Thoracic aorta (tissue), 2 donors: ENCODE data around the gene PIP5KL1. TPM values are rescaled to one million over a fixed set of nuclear protein-coding genes. Genes with fewer than 3 reads are reported as not detected.

Experiments used
- ATAC-seq: fragments of 150-250 bp; one replicate; pipeline ENCODE4 v1.8.0; 2017; ENCODE audit warnings: low read depth; ENCODE audit not compliant: insufficient number of reproducible peaks, low FRiP score
- DNase-seq: peaks from one replicate; pipeline ENCODE4 v3.0.0-alpha.2; 2020; ENCODE audit warnings: low spot score
- H3K27ac ChIP-seq, 2 donors: fragments of 200-600 bp; sonication (generic); 1 replicate in 1 of 2; 2 replicates in 1 of 2; pipeline ENCODE4 v1.5.1; 2016; ENCODE audit warnings: mild to moderate bottlenecking in 2 of 2, moderate library complexity in 2 of 2
- H3K27me3 ChIP-seq: fragments of 200-600 bp; sonication (generic); replicated peaks from 2 replicates; pipeline ENCODE4 v1.6.0; 2016; ENCODE audit warnings: mild to moderate bottlenecking; ENCODE audit not compliant: insufficient read depth
- H3K36me3 ChIP-seq: fragments of 200-600 bp; sonication (generic); one replicate; pipeline ENCODE4 v1.5.1; 2016
- H3K4me1 ChIP-seq, 2 donors: fragments of 200-600 bp; sonication (generic); 1 replicate in 1 of 2; 2 replicates in 1 of 2; pipeline versions ENCODE4 v1.5.1 to v1.6.0; 2016; ENCODE audit warnings: low read depth in 2 of 2, mild to moderate bottlenecking in 1 of 2; ENCODE audit not compliant: control insufficient read depth in 1 of 2
- H3K4me3 ChIP-seq: fragments of 200-600 bp; sonication (generic); 2 replicates; pipeline ENCODE4 v1.5.1; 2016; ENCODE audit warnings: mild to moderate bottlenecking
- H3K9me3 ChIP-seq: fragments of 200-600 bp; sonication (generic); 2 replicates; pipeline ENCODE4 v1.5.1; 2016
- CTCF ChIP-seq: fragments of 200-600 bp; sonication (generic); IDR thresholded peaks from one replicate; pipeline ENCODE4 v1.5.1; 2019; ENCODE audit warnings: antibody characterized with exemption
- total RNA-seq, 2 donors: library from RNA; depleted of rRNA; stranded (reverse); fragments of >200 nt; gene quantifications; one replicate each; pipeline versions ENCODE4 v1.1.0 to v1.2.3, GENCODE V29; 2016

PIP5KL1 gene
- total RNA-seq, 2 donors from 2014 or later = 6.0 to 8.8 TPM

GRCh38 chr9:127873886-127874285 is 56.7 kb downstream of the PIP5KL1 start:
- TF ChIP-seq CTCF = no peak
- peaks cover 16% of the 10 kb centered on the region for H3K36me3 ChIP-seq
- no peaks in the 10 kb centered on the region for H3K9me3 ChIP-seq
- peak overlapping the region; percentile 52 to 75 for H3K27ac ChIP-seq
- DNase-seq (peak; percentile 67), ATAC-seq (no peak)
- H3K4me3 ChIP-seq = peak overlapping the region; percentile 46
- H3K4me1 ChIP-seq = peaks cover 27 to 57% of the 10 kb centered on the region in 2 donors
- H3K27me3 ChIP-seq = no peaks in the 10 kb centered on the region

- H3K36me3 ChIP-seq = peaks cover 16% of the 10 kb centered on the region
- H3K27me3 ChIP-seq = no peaks in the 10 kb centered on the region
- no peak overlapping the region for H3K4me3 ChIP-seq
- ATAC-seq (no peak), DNase-seq (no peak)
- H3K4me1 ChIP-seq = peaks cover 27 to 55% of the 10 kb centered on the region in 2 donors
- peak overlapping the region in 1 of 2 donors; percentile 75 for H3K27ac ChIP-seq
- H3K9me3 ChIP-seq = no peaks in the 10 kb centered on the region
- TF ChIP-seq CTCF = no peak
These were observed 57.3 kb downstream of the PIP5KL1 start for GRCh38 chr9:127873223-127873691.

- peaks cover 23 to 49% of the 10 kb centered on the region in 2 donors for H3K4me1 ChIP-seq
- no peak overlapping the region for H3K27ac ChIP-seq
- ATAC-seq (no peak), DNase-seq (no peak)
- no peak overlapping the region for H3K4me3 ChIP-seq
- H3K27me3 ChIP-seq = no peaks in the 10 kb centered on the region
- peaks cover 22% of the 10 kb centered on the region for H3K36me3 ChIP-seq
- no peaks in the 10 kb centered on the region for H3K9me3 ChIP-seq
- TF ChIP-seq CTCF = no peak
These were observed 58.0 kb downstream of the PIP5KL1 start for GRCh38 chr9:127872369-127873222.

GRCh38 chr9:127871531-127871930 is 59.0 kb downstream of the PIP5KL1 start:
- ATAC-seq (no peak), DNase-seq (no peak)
- Histone ChIP-seq H3K27me3 (no peaks in the 10 kb centered on the region), H3K36me3 (peaks cover 22% of the 10 kb centered on the region), H3K4me1 (peaks cover 23 to 42% of the 10 kb centered on the region in 2 donors), H3K4me3 (no peak overlapping the region), H3K9me3 (no peaks in the 10 kb centered on the region), H3K27ac (no peak overlapping the region)
- no peak for TF ChIP-seq CTCF

DNA sequence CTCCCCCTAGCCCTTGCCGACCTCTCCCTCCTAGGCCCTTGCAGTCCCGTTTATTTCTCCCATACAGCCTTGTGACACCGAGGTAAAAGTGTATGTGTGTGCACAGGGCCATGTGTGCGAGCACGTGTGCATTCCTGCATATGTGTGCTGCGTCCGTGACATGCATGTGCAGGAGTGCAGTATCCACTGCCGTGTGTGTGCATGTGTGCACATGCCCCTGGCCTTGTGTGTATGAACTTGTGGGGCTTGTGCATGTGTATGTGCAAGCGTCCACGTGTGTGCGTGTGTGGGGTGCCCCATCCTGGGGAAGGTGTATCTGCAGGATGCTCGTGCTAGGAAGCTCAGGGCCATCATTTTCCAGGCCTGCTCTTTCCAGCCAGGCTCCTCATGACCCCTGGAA is 59.7 kb downstream of the PIP5KL1 start:
- TF ChIP-seq CTCF = no peak
- Histone ChIP-seq H3K4me1 (peaks cover 16 to 36% of the 10 kb centered on the region in 2 donors), H3K36me3 (peaks cover 22% of the 10 kb centered on the region), H3K4me3 (no peak overlapping the region), H3K27ac (no peak overlapping the region), H3K27me3 (no peaks in the 10 kb centered on the region), H3K9me3 (no peaks in the 10 kb centered on the region)
- ATAC-seq (no peak), DNase-seq (no peak)

Other genes starting within 250 kb of the PIP5KL1 start
- gene CFAP157, start 223.8 kb downstream of the PIP5KL1 start, total RNA-seq = under 1 TPM; 0.27 to 0.28 TPM
- 10 to 100 TPM in 1 of 2 donors, 1 to 10 TPM in 1; 9.3 to 25.9 TPM for gene PTRH1, start 215.1 kb downstream of the PIP5KL1 start, total RNA-seq
- under 1 TPM; 0.14 to 0.27 TPM for gene TTC16, start 214.7 kb downstream of the PIP5KL1 start, total RNA-seq
- 10 to 100 TPM; 14.5 to 16.9 TPM for gene TOR2A, start 195.5 kb downstream of the PIP5KL1 start, total RNA-seq
- gene SH2D3C, start 152.1 kb downstream of the PIP5KL1 start, total RNA-seq = 10 to 100 TPM in 1 of 2 donors, 1 to 10 TPM in 1; 5.3 to 13.1 TPM
- gene CDK9, start 144.7 kb downstream of the PIP5KL1 start, total RNA-seq = 100 to 1,000 TPM; 104 to 111 TPM
- gene FPGS, start 127.9 kb downstream of the PIP5KL1 start, total RNA-seq = 100 to 1,000 TPM; 119 to 136 TPM
- gene ENG, start 76.1 kb downstream of the PIP5KL1 start, total RNA-seq = 100 to 1,000 TPM; 239 to 268 TPM
- 10 to 100 TPM; 35.1 to 77.7 TPM for gene AK1, start 53.1 kb downstream of the PIP5KL1 start, total RNA-seq
- 100 to 1,000 TPM; 140 to 221 TPM for gene ST6GALNAC6, start 31.2 kb downstream of the PIP5KL1 start, total RNA-seq
- 10 to 100 TPM; 45.0 to 61.2 TPM for gene ST6GALNAC4, start 13.7 kb downstream of the PIP5KL1 start, total RNA-seq
- 10 to 100 TPM; 18.8 to 26.0 TPM for gene DPM2, start 7.1 kb upstream of the PIP5KL1 start, total RNA-seq
- 10 to 100 TPM; 20.4 to 26.5 TPM for gene EEIG1, start 50.2 kb upstream of the PIP5KL1 start, total RNA-seq
- 10 to 100 TPM; 11.8 to 21.0 TPM for gene NAIF1, start 136.5 kb upstream of the PIP5KL1 start, total RNA-seq
- gene SLC25A25, start 137.5 kb upstream of the PIP5KL1 start, total RNA-seq = 10 to 100 TPM; 30.1 to 33.9 TPM
- 10 to 100 TPM; 57.9 to 66.0 TPM for gene PTGES2, start 197.0 kb upstream of the PIP5KL1 start, total RNA-seq
- not detected for gene LCN2, start 218.7 kb upstream of the PIP5KL1 start, total RNA-seq
- 100 to 1,000 TPM; 208 to 329 TPM for gene BBLN, start 229.5 kb upstream of the PIP5KL1 start, total RNA-seq